Medulla oblongata (tissue), 1 donor: ENCODE results near the gene VSTM2L.
A peak's percentile ranks its signal among the peaks of the same experiment; 100 is the strongest.

Experiments used
- DNase-seq: peaks from one replicate; pipeline ENCODE4 v3.0.0-alpha.2; 2015; ENCODE audit errors: extremely low spot score

The VSTM2L gene

DNA sequence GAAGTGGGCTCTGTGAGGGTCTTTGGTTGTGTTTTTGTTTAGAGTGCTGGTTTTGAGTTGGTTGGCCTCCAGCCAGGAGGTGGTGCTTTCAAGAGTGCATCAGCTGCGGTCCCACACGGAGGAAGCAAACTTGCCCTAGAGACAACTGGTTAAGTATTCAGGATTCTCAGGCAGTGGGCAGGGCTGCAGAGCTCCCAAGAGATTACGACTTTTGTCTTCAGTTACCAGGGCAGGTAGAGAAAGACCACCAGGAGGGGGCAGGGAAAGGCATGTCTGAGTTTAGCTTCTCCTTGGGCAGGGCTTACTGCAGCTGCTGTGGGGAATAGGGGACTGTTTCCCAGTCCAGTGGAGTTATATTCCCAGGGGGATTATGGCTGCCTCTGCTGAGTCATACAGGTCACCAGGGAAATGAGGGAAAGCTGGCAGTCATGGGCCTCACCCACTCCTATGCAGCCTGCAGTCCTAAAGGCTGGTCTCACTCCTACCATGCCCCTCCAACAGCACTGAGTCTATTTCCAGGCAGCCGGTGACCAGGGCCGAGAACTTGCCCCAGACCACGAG is 66.0 kb downstream of the VSTM2L start:
- DNase-seq, result no peak

DNA sequence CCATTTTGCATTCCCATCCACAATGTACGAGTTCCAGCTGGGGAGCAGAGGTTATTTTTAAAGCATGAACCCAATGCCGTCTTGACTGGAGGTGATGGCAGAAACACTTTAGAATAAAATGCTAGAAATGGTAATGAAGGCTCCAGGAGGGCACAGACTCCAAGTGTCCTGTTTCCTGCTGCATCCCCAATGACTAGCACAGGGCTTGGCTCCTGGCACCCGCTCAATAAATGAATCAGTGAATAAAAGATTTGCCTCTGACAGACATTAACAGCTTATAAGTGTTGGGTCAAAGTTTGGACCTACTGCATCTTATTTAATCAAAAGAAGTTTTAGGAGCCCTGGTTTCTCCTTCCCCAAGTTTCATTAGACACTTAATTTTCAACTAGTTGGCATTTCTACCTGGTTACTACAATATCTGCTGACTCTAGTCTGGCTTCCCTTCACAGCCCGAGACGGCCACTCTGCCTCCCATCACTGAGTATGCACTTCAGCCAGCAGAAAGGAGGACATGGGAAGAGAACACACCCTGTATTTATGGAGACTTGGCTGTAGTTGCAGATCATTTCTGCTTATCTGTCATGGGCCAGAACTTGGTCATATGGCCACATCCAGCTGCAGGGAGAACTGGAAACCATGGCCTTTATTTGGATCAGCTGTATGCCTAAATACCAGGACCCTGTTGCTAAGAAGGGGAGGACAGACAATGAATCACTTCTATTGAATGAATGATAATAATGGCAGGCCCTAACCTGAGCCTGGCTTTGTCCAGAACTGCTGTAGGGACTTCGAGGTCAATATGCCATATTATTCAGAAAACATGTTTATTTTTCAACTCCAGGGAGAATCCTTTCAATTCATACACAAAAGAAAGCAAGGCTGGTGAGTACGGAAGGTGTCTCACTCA is 67.3 kb downstream of the VSTM2L start:
- DNase-seq, result no peak

DNA sequence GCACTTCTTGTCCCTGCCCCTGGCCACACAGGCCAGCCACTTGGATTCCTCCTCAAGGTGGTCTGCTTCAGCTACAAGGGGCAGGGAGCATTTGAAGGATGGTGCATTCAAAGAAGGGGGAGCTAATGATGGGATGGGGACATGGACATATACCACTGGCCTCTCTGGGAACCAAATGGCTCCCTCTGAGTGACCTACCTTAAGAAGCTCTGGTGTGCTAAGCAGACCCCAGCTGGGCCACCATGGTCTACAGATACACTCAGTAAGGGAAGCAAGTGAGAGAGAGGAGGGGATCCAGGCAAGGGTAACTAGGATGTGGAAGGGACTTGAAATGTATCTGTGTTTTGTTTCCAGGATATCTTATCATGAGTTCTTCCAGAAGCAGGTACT is 67.9 kb downstream of the VSTM2L start:
- DNase-seq, result no peak

DNA sequence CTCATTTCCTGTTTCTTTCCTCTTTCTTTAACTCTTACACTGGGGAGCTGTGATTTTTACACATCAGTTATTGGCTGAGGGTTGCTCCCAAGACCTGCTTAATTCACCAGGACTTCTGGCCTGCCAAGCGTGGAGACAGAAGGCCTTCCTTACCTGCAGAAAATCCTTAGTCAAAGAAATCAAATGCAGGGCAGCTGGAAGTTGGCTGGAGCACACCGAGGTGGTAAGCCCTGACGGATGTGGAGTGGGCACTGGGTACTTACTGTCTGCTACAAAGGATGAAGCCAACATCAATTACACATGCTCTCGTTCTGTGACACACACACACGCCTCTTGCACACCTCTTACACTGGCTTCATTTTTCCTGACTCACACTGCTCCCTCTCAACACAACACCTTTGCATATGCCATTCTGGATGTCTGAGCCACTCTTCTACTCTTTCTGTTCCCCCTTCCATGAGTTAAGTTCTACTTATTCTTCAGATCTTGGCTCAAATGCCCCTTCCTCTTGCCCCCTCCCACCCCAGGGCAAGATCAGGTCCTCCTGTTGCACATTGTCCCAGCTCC is 68.7 kb downstream of the VSTM2L start:
- DNase-seq, result no peak

DNA sequence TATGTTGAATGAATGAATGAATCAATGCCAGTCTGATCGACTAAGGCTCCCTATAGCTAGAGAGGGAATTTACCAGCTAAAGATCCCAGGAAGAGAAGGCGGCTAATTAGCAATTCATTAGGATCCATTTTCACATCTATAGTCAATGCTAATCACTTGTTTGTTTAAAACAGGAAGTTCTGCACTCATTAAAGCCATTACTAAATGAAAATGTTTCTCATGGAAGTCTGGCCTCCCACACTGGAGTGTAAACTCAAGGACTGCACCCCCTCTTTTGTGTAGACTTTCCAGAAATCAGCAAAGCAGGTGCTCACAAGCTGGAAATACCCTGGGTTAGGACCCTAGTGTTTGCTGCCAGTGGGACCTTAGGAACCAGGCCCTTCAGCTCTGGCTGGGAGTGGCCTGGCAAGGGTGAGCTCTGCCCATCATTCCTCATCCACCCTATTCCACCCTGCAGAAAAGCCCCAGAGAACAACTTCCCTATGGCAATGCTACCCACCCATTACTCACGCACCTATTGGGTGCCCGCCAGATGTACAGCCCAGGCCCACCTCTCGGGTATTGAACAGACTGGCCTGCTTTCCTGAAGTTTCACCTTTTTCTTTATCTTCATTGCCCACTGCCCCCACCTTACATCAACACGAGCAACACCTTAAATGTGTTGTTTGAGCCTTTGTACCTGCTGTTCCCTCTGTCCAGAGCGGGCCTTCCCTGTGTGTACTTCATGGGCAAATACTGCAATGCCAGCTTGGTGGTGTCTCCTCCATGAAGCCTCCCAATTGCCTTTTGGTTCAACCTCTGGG is 69.5 kb downstream of the VSTM2L start:
- DNase-seq, result no peak

DNA sequence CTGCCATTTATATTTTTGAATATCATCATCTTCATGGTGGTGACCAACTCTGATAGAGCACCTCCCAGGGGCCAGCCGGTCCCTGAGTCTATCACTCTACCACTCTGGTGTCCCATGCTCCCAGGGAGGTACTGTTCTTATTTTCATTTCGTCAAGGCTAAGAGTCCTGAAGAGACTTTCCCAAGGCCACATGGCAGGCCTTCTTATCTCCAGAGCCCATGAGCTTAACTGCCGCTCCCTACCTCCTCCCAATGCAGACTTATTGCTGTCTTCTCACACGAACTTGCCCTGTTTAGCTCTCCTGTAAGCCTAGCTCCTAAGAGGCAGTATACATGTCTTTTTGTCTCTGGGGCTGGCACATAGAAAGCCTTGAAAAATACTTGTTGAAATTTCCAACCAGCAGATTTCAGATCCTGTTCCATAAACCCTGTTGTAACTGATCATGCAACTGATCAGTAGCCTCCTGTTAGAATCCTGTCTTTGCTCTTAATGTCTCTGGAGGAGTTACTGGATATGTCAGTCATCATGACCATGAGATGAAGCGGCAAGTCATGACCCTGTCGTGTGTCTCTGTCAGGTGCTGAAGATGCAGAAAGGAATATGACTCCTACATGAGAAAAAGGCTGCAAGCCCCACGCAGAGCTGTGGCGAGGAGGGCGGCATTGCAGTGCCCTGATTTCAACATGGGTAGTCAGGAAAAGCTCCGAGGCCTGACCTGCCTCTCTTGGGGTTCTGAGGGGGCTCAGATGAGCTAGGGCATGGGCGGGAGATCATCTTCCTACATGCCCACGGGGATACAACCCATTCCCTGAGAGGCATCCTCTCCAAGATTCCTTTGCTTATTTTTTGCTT is 70.4 kb downstream of the VSTM2L start:
- no peak for DNase-seq

DNA sequence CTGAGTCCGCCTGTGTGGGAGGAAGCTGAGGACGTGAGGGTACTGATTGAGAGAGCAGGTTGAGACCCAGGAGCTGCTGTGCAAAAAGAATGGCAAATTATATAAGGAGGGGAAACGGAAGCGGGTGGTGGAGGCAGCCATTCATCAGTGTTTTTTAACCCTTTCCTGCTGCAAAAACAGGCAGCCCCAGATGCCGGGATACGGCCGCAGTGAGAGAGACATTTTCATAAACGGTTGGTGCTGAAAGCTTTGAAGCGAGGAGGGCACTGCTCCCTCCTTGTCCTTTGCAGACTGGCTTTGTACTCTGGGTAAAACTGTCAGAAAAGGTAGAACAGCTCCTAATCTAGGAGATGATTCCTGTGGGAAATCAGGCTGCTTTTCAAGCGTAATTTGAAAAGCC is 74.0 kb downstream of the VSTM2L start:
- DNase-seq, result no peak

DNA sequence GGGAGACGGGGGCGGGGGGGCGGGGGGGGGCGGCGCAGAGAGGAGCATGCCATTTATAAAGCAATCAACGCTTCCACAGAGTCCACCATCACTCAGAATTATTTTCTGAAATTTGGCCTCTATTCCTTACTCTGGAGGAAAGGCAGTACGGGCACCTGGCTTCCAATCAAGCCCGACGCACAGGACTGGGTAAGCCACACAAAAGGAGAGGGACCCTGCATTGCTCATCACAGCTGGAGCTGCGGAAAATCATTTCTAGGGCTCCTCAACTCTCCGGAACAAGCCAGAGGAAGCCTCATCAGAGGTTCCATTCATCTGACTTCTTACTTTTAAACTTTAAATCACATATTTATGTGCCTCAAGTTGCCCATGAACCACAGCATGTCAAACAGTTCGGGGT is 74.4 kb downstream of the VSTM2L start:
- no peak for DNase-seq

DNA sequence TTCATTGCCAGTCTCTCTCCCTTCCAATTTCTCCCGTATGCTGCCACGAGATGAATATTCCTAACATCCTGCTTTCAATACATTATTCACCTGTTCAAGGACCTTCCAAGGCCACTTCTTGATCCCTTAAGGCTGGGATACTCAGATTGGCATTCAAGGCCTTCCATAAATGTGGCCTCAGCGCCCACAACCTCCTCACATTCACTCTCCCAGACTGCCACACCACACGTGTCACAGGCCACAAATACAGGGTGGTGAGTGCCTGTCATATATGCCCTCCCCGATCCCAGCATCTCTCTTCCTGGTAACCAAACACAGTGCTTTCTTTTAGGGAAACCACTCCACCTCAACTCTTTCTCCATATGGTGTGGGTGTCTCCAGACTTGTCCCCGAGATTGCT is 74.9 kb downstream of the VSTM2L start:
- DNase-seq, result no peak

DNA sequence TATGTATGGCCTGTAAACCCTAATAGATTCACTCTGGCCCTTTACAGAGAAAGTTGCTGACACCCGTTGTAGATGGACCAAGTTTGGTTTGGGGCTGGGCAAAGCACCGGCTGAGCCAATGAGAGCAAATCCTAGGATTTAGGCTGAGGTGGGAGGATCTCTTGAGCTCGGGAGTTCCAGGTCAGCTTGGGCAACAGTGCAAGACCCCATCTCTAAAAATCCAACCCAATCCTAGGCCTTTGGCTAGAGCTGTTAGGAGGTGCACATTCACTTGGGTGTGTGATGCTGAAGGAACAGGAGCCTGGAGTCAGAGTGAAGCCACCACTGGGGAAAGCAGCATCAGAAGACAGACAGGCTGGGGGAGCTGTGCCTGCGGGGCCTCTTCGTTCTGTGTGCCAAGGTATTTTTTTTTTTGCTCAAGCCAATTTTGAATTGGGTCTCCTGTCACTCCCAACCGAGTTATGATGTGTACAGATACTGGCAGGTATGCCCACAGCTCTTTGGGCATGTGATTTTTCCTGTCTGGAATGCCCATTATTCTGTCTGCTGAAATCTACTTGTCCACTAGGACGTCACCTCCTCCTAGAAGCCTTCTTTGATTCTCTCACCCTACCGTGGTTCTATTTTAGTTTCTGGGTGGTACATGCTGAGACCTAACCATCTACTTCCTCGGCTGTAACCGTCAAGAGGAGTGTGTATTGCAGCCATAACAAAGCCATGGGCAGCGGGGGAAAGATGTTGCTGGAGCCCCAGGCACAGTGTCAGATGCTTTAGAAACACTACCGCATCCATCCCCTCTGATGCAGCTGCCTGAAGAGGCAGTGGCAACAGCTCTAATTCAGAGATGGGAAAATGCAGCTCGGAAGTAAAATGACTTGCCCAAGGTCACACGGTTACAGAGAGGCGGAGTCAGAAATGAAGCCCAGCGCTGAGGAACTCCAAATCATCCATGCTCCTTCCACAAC is 76.4 kb downstream of the VSTM2L start:
- DNase-seq, result no peak

DNA sequence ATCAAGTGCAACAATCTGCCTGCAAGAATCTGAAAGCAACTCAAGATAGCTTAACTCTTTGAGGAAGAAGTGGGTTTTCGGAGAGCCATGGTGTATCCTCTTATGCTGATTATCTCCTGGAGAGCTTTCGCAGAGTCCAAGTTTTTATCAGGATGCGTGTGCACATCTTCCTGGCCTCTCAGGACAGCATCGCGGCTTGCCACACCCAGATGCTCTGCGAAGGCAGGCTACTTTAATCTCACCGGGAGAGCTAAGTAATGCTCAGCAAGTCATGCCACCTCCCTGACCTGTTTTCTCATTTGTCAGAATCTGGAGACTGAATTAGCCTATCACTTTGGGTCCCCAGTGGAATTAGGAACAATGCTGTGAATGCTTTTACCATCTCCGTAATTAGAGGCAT is 77.5 kb downstream of the VSTM2L start:
- DNase-seq, result no peak

DNA sequence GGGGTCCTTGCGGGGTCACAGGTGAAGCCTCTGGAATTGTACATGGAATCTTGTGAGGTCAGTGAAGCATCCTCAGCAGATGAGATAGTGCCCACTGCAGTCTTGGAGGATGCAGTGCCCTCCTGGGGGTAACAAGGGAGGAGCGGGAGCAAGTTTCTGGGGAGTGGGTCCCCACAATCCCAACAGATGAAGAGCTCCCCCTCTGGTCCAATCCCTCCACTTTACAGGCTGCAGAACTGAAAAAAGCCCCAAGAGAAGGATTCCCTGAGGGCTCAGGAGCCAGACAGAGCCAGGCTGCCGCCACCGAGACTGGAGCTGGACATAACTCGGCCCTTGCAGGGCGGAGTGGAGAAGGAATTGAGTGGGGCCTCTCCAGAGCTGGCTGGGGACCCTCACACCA is 77.9 kb downstream of the VSTM2L start:
- no peak for DNase-seq

DNA sequence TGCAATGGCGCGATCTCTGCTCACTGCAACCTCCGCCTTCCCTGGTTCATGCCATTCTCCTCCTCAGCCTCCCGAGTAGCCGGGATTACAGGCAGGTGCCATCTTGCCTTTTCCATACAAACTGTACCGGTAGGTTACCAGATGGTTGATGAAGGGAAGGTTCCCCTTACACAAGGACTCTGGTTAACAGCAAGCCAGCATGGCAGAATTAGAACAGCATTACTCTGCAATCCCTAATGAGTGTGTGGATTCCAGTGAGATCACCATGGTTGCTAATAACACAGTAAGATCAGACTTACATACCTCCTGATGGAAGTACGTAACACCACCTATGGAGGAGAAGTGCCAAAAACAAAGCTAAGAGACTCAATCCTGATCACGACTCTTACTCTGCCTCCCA is 78.6 kb downstream of the VSTM2L start:
- DNase-seq, result no peak

DNA sequence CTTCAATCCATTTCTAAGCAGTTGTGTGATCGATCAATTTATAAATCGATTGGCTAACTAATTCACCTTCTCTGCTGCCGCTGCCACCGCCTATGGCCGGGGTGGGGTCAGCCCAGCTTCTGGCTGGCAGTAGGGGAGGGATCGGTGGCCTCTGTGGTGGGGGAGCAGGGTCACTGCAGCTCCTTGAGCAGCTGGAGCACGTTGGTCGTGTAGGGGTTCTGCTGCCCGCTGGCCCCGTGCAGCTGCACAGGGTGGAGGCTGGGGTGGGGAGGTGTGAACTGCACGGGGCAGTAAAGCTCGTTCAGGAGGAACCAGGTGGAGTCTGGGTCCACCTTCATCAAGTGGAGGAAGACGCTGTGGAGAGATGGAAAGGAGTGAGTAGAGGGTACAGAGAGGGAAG is 80.4 kb downstream of the VSTM2L start:
- no peak for DNase-seq

DNA sequence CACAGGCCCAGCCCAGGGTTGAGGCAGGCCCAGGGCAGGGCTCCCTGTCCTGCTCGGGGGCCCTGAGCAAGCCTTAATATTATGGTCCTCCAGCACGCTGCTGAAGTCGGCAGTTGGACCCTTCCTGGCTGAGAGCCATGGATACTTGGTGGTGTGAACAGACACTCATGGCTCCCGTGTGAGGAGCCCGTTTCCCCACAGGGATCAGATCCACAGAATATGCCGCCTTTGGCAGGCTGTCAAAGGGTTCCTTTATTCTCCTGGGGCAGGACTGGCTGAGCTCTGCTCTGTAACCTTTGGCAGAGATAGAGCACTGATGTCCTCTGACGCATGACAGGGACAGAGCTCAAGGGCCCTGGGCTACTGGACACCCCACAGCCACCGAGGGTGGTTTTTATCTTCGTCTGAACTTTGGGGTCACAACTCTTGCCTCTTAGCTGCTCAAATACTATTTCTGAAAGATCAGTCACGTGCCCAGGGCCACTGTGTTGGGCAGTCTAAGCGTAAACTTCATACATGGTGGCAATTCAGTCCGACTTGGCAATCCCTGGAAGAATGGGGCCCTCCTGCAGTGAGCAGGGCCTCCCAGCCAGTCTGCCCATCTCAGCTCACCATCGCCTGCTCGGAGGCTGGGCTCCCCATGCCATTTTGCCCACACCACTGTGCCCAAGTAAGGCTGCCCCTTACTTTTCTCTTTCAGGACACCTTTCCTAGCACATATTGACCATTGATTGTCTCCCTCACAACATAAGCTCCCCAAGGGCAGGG is 81.3 kb downstream of the VSTM2L start:
- DNase-seq, result peak; percentile 74

DNA sequence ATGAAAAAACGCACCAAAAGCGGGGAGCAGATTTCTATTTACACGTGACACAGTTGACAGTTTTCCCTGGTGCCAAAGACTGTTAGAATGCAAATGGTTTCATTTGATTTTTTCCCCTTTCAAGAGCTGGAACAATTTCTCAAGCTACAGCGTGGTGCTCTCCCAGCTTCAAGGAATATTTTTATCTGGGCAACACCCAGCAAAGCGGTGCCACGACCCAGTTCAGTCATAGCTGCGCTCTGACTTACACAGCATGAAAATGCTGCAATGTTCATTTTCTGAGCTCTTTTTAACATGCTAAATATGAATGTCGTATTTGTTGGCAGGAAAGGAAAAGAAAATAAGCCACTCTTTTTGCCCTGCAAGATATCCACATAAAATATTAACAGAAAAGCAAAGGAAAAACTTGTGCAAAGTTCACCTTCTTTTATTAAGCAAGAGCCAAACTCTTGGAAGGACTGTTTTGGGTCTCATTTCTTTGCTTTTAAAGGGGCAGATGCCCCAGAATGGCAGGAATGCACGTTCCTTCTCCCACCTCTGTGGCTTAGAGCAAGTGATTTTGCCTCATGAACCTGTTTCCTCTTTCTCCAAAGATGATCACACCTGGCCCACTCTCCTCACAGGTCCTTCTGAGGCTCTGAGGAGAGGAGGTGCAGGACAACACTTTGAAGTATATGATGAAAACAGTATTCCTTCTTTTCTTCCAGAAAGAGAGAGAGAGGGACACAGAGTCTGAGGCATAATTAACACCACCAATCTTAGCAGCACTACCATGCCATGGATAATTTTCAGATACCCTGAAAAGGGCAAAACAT is 83.3 kb downstream of the VSTM2L start:
- no peak for DNase-seq

DNA sequence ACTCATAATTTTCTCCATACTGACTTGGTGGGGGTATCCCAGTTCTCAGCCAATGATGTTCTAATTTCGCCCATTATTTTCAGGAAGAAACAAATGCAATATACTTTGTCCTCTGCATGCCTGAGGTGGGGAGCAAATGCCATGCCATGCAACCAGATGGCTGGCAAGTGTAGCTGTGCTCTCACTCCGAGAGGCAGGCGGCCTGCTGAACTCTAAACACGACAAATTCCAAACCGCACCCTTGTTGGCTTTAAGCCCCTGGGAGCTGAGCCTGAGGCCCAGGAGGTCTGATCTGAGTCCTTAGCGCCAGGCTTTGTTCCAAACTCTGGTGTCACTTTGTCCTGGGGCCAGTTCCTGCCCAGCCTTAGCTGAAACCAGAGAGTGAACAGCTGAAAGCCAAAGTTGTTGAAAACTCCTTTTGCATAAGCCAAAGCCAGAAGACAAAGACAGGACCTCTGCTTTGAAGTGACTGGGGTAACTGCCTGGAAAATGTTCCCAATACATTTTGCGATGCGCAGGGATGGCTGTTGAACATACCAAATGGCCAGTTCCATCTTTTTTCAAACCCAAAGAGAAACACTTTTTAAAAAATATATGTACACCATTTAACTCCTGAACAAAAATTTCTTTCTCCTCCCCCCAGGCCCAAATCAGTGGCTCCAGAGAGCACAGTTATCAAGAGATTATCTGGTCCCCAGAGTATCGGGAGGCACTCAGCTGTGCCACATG is 84.1 kb downstream of the VSTM2L start:
- DNase-seq, result peak; percentile 64
